ENCODE results near the gene LCN12.

- TF ChIP-seq, protein P1, sequence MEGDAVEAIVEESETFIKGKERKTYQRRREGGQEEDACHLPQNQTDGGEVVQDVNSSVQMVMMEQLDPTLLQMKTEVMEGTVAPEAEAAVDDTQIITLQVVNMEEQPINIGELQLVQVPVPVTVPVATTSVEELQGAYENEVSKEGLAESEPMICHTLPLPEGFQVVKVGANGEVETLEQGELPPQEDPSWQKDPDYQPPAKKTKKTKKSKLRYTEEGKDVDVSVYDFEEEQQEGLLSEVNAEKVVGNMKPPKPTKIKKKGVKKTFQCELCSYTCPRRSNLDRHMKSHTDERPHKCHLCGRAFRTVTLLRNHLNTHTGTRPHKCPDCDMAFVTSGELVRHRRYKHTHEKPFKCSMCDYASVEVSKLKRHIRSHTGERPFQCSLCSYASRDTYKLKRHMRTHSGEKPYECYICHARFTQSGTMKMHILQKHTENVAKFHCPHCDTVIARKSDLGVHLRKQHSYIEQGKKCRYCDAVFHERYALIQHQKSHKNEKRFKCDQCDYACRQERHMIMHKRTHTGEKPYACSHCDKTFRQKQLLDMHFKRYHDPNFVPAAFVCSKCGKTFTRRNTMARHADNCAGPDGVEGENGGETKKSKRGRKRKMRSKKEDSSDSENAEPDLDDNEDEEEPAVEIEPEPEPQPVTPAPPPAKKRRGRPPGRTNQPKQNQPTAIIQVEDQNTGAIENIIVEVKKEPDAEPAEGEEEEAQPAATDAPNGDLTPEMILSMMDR (IDR thresholded peaks at IDR 0.05), result no peak
- TF ChIP-seq POLR2A (IDR thresholded peaks at IDR 0.05), result no peak
These were observed 17.8 kb upstream of the LCN12 start for GRCh38 chr9:136934277-136934676.

Data from heart left ventricle (tissue), 13 donors.